NT2/D1 (cell line): ENCODE measurements around the gene EP300.
"Not testable (repeated sequence)": the region's sequence is repeated elsewhere in the genome, so short reads cannot be mapped to it uniquely, and the experiment has no call there.

Source experiments
- DNase-seq: peaks from one replicate; pipeline ENCODE4 v3.0.0-alpha.2; 2011; ENCODE audit warnings: low read depth, low spot score
- H3K27me3 ChIP-seq: 2 replicates; pipeline ENCODE4 v1.6.0; 2011; ENCODE audit warnings: mild to moderate bottlenecking; ENCODE audit not compliant: insufficient read length, insufficient read depth
- H3K36me3 ChIP-seq: 2 replicates; pipeline ENCODE4 v1.6.1; 2011; ENCODE audit warnings: mild to moderate bottlenecking, low read length, mixed read lengths; ENCODE audit not compliant: insufficient read depth, insufficient read length
- H3K4me1 ChIP-seq: 2 replicates; pipeline ENCODE4 v1.5.1; 2011; ENCODE audit not compliant: insufficient read depth, insufficient read length
- H3K4me3 ChIP-seq: 2 replicates; pipeline ENCODE4 v1.5.1; 2011; ENCODE audit warnings: low read depth; ENCODE audit not compliant: insufficient read length
- H3K9ac ChIP-seq: 2 replicates; pipeline ENCODE4 v1.6.0; 2011; ENCODE audit warnings: low read depth; ENCODE audit not compliant: insufficient read length
- H3K9me3 ChIP-seq: 2 replicates; pipeline ENCODE4 v1.5.1; 2011; ENCODE audit warnings: mild to moderate bottlenecking, low read length; ENCODE audit not compliant: insufficient read depth
- SUZ12 ChIP-seq: IDR thresholded peaks from 2 replicates; pipeline ENCODE4 v1.6.1; 2011; ENCODE audit not compliant: insufficient read length, insufficient read depth; ENCODE audit errors: extremely low read depth
- YY1 ChIP-seq: IDR thresholded peaks from 2 replicates; pipeline ENCODE4 v1.6.1; 2011; ENCODE audit not compliant: insufficient read length, insufficient read depth
- ZNF274 ChIP-seq: IDR thresholded peaks from 2 replicates; pipeline ENCODE4 v1.6.1; 2011; ENCODE audit warnings: mild to moderate bottlenecking, low read depth, low read length

EP300 gene

DNA sequence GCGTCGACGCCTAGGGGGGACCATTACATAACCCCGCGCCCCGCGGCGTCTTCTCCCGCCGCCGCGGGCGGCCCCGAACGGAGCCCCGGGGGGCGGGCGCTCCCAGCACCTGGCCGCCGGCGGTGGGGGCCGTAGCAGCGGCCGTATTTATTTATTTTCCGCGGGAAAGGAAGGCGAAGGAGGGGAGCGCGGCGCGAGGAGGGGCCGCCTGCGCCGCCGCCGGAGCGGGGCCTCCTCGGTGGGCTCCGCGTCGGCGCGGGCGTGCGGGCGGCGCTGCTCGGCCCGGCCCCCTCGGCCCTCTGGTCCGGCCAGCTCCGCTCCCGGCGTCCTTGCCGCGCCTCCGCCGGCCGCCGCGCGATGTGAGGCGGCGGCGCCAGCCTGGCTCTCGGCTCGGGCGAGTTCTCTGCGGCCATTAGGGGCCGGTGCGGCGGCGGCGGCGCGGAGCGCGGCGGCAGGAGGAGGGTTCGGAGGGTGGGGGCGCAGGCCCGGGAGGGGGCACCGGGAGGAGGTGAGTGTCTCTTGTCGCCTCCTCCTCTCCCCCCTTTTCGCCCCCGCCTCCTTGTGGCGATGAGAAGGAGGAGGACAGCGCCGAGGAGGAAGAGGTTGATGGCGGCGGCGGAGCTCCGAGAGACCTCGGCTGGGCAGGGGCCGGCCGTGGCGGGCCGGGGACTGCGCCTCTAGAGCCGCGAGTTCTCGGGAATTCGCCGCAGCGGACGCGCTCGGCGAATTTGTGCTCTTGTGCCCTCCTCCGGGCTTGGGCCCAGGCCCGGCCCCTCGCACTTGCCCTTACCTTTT is at the start of gene EP300:
EP300 (plus strand) TSS at position 570 of the 795 bp plus-strand sequence. CDS start 413 bp downstream, outside the sequence.
- Histone ChIP-seq H3K4me3 (peak within 1 kb of the TSS; percentile 78), H3K36me3 (no peaks in the 10 kb centered on the region), H3K27me3 (no peaks in the 10 kb centered on the region), H3K4me1 (no peaks in the 10 kb centered on the region), H3K9me3 (no peaks in the 10 kb centered on the region), H3K9ac (peak within 1 kb of the TSS; percentile 92)
- peak; percentile 7 for TF ChIP-seq YY1
- TF ChIP-seq ZNF274 = no peak
- TF ChIP-seq SUZ12 = no peak
- DNase-seq = peak; percentile 38

GRCh38 chr22:41043722-41044121 is 48.7 kb upstream of the EP300 start:
- DNase-seq = no peak
- H3K9me3 ChIP-seq = no peaks in the 10 kb centered on the region
- H3K9ac ChIP-seq = no peak overlapping the region
- H3K36me3 ChIP-seq = no peaks in the 10 kb centered on the region
- TF ChIP-seq SUZ12 (no peak), ZNF274 (no peak), YY1 (no peak)
- H3K27me3 ChIP-seq = no peaks in the 10 kb centered on the region
- H3K4me1 ChIP-seq = no peaks in the 10 kb centered on the region
- no peak overlapping the region for H3K4me3 ChIP-seq

DNA sequence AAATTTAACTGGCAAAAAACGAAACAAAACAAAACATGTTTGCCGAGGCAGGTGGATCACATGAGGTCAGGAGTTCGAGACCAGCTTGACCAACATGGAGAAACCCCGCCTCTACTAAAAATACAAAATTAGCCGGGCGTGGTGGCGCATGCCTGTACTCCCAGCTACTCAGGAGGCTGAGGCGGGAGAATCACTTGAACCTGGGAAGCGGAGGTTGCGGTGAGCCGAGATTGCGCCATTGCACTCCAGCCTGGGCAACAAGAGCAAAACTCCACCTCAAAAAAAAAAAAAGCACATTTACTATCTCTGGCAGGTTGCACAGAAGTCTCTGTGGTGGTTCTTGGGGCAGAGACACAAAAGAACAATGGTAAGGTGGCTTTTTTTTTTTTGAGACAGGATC is 46.8 kb upstream of the EP300 start:
- H3K36me3 ChIP-seq, H3K9me3 ChIP-seq, H3K27me3 ChIP-seq, H3K9ac ChIP-seq, H3K4me1 ChIP-seq, DNase-seq, H3K4me3 ChIP-seq: not testable (repeated sequence)

DNA sequence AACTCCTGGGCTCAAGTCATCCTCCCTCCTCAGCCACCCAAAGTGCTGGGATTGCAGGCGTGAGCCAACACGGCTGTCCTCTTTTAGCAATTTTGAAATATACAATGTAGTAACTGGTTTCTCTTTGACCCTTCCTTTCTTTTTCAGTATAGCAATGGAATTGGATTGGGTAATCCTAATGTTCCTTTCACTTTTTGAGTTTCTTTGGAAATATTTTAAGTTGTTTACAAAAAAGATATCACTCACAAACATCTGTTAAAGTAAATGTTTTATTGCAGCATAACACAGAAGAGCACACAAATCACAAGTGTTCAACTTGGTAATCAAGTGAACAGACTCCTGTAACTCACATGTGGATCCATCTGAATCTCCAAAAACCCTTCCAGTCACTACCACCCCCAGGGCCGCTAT is 44.6 kb upstream of the EP300 start:
- Histone ChIP-seq H3K27me3 (no peaks in the 10 kb centered on the region), H3K9ac (no peak overlapping the region), H3K4me3 (no peak overlapping the region), H3K9me3 (no peaks in the 10 kb centered on the region), H3K4me1 (no peaks in the 10 kb centered on the region), H3K36me3 (no peaks in the 10 kb centered on the region)
- no peak for DNase-seq
- TF ChIP-seq ZNF274 (no peak), YY1 (no peak), SUZ12 (no peak)

GRCh38 chr22:41048345-41048744 is 44.0 kb upstream of the EP300 start:
- not testable (repeated sequence) for H3K4me3 ChIP-seq, H3K9me3 ChIP-seq, DNase-seq, H3K4me1 ChIP-seq, H3K9ac ChIP-seq, H3K36me3 ChIP-seq, H3K27me3 ChIP-seq

DNA sequence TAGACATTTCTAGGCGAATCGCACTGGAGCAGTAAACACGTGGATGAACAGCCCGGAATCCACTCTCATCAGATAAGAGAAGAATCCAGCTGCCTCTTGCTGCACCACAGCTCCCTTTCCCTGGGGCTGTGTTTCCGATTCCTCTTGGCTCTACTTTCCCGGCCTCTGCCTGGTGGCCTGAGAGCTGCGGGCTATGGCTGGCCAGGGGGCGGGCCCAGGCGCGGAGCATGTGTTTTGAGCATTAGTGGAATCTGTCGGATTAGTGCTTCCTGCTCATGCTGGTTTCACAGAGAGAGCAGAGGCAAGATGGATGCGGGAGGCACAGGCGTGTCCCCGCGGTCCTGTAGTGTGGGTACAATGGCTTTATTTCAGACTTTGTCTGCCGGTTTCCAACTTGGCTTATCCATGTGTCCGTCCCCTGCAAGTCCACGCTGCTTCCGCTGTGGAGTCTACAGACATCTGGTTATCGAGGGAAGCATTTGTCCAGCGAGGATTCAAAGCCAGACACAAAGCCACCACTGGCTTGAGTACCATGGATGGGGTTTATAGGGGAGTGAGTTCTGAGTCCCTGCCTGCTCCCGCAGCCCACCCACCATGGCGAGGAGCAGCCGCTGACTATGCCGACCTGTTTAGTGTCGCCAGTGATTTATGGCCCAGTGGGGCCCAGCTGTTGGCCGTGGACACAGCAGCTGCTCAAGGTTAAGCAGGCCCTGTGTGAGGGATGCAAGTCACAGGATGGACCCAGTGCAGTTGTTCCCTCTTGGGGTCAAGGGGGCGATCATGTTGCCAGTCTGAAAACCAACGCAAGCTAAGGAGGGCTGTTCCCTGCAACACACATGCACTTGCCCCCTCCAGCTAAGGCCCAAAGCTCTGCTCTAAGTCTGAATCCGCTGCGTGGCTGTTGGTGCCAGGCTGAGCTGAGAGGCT is 43.3 kb upstream of the EP300 start:
- no peak overlapping the region for H3K9ac ChIP-seq
- no peaks in the 10 kb centered on the region for H3K4me1 ChIP-seq

GRCh38 chr22:41049795-41050194 is 42.6 kb upstream of the EP300 start:
- H3K27me3 ChIP-seq, H3K36me3 ChIP-seq, H3K9ac ChIP-seq, H3K4me1 ChIP-seq, H3K4me3 ChIP-seq, DNase-seq, H3K9me3 ChIP-seq: not testable (repeated sequence)

More for the DNA sequence above, 43.3 kb upstream of the EP300 start:
- Histone ChIP-seq H3K27me3 (no peaks in the 10 kb centered on the region), H3K9me3 (no peaks in the 10 kb centered on the region), H3K4me3 (no peak overlapping the region), H3K36me3 (no peaks in the 10 kb centered on the region)
- TF ChIP-seq YY1 (no peak), ZNF274 (no peak)
- DNase-seq = peak; percentile 11
